Mucosa of descending colon (tissue), 3 donors: ENCODE data around the gene MTA3. TPM values are rescaled to one million over a fixed set of nuclear protein-coding genes. Genes with fewer than 3 reads are reported as not detected.

Experiments
- ATAC-seq: fragments of 200-7000 bp; cut with Tn5 transposase; one replicate; pipeline ENCODE4 v1.9.1; 2020; ENCODE audit warnings: mild to moderate bottlenecking, moderate library complexity
- DNase-seq, 3 donors: peaks; one replicate each; pipeline ENCODE4 v3.0.0-alpha.2; 2020
- H3K36me3 ChIP-seq: fragments of 200-600 bp; one replicate; pipeline ENCODE4 v1.8.0; 2021; ENCODE audit warnings: low read depth, mild to moderate bottlenecking
- H3K4me1 ChIP-seq: fragments of 200-600 bp; one replicate; pipeline ENCODE4 v1.8.0; 2021; ENCODE audit warnings: low read depth, mild to moderate bottlenecking
- H3K4me3 ChIP-seq: fragments of 200-600 bp; one replicate; pipeline ENCODE4 v1.8.0; 2021; ENCODE audit warnings: mild to moderate bottlenecking
- H3K9me3 ChIP-seq: fragments of 200-600 bp; one replicate; pipeline ENCODE4 v1.8.0; 2021; ENCODE audit warnings: mild to moderate bottlenecking
- intact Hi-C, 2 donors: fragments of 100-400 bp; cut with DNase I in 1 of 2; cut with micrococcal nuclease in 1 of 2; formaldehyde crosslinking; loops; one replicate each; pipeline versions ENCODE4 v1.11.0 to v1.11.1; 2022; cut with DNase I, micrococcal nuclease
- total RNA-seq, 3 donors: library from RNA; stranded (reverse); fragmentation: NEBNext Ultra II Directional in 2 of 3; extraction: Animal tissue kit (Norgen Biotek cat#: 25700) in 2 of 3; gene quantifications; one replicate each; pipeline versions ENCODE4 v1.2.1 to v1.2.4, GENCODE V29; 2021 to 2023
- TF ChIP-seq, protein P1 (sequence below): fragments of 200-600 bp; IDR thresholded peaks from one replicate; pipeline ENCODE4 v1.8.0; 2022; ENCODE audit warnings: antibody characterized with exemption, mild to moderate bottlenecking
- donor health status: DM: no; HTN: no; CAD: no; lungs with moderate emphysema.
- donor health status: DM: no; HTN: no; CAD: no.
- donor health status: DM: no; HTN: yes; CAD: no.

The MTA3 gene
- total RNA-seq, 3 donors from 2014 or later = 44.8 to 58.9 (median 52.8) TPM

GRCh38 chr2:42685303-42685702, 116.9 kb downstream of the MTA3 start:
- Histone ChIP-seq H3K4me1 (no peaks in the 10 kb centered on the region), H3K36me3 (no peaks in the 10 kb centered on the region), H3K9me3 (no peaks in the 10 kb centered on the region), H3K4me3 (no peak overlapping the region)
- DNase-seq (no peak), ATAC-seq (no peak)
- intact Hi-C loops = no loop called here
- TF ChIP-seq, protein P1, sequence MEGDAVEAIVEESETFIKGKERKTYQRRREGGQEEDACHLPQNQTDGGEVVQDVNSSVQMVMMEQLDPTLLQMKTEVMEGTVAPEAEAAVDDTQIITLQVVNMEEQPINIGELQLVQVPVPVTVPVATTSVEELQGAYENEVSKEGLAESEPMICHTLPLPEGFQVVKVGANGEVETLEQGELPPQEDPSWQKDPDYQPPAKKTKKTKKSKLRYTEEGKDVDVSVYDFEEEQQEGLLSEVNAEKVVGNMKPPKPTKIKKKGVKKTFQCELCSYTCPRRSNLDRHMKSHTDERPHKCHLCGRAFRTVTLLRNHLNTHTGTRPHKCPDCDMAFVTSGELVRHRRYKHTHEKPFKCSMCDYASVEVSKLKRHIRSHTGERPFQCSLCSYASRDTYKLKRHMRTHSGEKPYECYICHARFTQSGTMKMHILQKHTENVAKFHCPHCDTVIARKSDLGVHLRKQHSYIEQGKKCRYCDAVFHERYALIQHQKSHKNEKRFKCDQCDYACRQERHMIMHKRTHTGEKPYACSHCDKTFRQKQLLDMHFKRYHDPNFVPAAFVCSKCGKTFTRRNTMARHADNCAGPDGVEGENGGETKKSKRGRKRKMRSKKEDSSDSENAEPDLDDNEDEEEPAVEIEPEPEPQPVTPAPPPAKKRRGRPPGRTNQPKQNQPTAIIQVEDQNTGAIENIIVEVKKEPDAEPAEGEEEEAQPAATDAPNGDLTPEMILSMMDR = no peak

DNA sequence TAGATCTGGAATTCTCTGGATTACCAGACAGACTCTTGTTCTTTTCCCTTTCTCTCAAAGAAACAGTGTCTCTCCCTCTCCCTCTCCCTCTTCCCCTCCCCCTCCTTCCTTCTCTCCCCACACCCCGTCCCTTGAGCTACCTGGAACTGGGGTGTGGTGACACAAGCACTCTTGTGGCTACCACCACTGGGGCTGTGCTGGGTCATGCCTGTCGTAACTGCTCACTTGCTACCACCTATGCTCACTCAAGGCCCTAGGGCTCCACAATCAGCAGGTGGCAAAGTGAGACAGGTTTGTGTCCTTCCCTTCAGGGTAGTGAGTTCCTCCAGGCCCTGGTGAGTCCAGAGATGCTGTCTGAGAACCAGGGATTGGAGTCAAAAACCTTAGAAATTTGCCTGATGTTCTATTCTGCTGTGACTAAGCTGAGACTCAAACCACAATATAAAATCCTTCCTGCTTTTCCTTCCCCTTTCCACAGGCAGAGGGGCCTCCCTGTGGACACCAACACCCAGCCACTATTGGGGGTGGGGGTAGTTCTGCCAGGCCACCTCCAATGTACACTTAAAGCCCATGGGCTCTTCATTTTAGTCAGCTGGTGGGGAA, 124.7 kb downstream of the MTA3 start:
- ATAC-seq = no peak
- no peaks in the 10 kb centered on the region for H3K4me1 ChIP-seq
- H3K4me3 ChIP-seq = no peak overlapping the region
- TF ChIP-seq, protein P1 = no peak
- DNase-seq = no peak
- no peaks in the 10 kb centered on the region for H3K9me3 ChIP-seq
- intact Hi-C loops = no loop called here
- no peaks in the 10 kb centered on the region for H3K36me3 ChIP-seq

DNA sequence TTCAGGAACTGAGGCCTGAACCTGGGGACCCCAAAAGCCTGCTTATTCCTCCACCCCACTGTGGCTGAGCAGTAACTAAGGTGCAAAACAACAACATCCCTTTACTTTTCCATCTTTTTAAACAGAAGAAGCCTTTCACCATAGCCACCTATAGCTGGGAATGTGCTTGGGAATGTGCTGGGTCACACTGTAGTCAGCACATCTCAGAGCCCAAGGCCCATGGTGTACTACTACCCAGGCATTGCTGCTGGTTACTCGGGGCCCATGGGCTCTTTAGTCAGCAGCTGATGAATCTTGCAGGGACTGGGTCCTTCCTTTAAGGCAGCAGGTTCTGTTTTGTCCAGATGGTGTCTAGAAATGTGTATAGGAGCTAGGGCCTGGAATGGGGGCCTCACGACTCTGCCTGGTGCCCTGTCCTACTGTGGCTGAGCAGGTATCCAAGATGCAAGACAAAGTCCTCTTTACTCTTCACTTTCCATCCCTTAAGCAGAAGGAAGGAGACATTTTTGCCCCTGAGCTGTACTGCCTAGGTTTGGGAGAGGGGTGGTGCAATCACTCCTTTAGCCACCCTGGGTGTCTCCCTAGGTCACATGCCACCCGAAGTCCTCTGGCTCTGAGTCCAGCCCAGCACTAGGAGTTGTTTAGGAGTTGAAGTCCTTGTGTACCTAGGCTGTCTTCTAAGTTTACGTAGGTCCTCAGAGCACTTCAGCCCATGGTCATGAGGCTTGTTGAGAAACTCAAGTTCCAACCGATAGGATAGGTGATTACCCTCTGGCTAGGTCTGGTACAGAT, 125.5 kb downstream of the MTA3 start:
- TF ChIP-seq, protein P1 = no peak
- no peaks in the 10 kb centered on the region for H3K9me3 ChIP-seq
- no peaks in the 10 kb centered on the region for H3K4me1 ChIP-seq
- DNase-seq (no peak), ATAC-seq (peak; percentile 15)
- H3K36me3 ChIP-seq = no peaks in the 10 kb centered on the region
- no peak overlapping the region for H3K4me3 ChIP-seq
- intact Hi-C loops = no loop called here

DNA sequence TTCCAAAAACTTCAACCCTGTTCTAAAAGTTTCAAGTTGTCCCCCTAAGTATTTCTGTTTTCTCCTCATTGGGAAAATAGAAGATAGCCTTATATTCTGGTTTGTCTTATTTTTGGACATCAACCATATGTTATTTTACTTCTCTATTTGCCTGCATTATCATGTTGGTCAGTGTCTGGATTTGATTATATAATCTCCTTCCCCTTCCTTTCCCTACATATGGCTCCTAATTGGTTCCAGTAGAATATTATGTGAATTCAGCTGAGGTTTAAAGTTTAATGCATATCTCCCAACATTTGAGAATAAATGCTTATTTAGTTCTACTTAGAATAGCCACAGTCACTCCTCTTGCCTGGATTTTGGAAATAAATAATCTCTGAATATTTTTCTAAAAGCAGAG, 128.6 kb downstream of the MTA3 start:
- Histone ChIP-seq H3K9me3 (no peaks in the 10 kb centered on the region), H3K36me3 (no peaks in the 10 kb centered on the region), H3K4me1 (no peaks in the 10 kb centered on the region), H3K4me3 (no peak overlapping the region)
- TF ChIP-seq, protein P1 = no peak
- ATAC-seq (no peak), DNase-seq (no peak)
- intact Hi-C loops = no loop called here

DNA sequence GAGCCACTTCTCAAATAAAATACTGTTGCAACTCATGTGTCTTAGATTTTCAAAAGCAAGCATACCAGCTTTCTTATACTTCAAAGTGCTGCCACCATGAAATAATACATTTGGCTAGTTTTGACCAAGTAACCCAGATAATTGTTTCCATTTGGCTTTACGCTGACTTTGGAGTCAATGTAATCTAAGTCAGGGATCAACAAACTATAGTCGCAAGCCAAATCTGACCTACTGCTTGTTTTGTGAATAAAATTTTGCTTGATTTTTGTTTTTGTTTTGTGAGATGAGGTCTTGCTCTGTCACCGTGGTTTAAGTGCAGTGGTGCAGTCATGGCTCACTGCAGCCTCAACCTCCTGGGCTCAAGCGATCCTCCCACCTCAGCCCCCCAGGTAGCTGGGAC, 130.5 kb downstream of the MTA3 start:
- Histone ChIP-seq H3K9me3 (no peaks in the 10 kb centered on the region), H3K4me1 (no peaks in the 10 kb centered on the region), H3K4me3 (no peak overlapping the region), H3K36me3 (no peaks in the 10 kb centered on the region)
- intact Hi-C loops = no loop called here
- DNase-seq (no peak), ATAC-seq (no peak)
- TF ChIP-seq, protein P1 = no peak
